Lower leg skin (tissue), 4 donors: ENCODE measurements around the gene R3HDM2. TPM values are rescaled to one million over a fixed set of nuclear protein-coding genes. Genes with fewer than 3 reads are reported as not detected.

Source experiments
- DNase-seq, 2 donors: peaks; one replicate each; pipeline ENCODE4 v3.0.0-alpha.2; 2019; ENCODE audit warnings: low spot score in 2 of 2
- H3K4me3 ChIP-seq: fragments of 200-600 bp; sonication (generic); 2 replicates; pipeline ENCODE4 v1.5.1; 2017; ENCODE audit warnings: mild to moderate bottlenecking, low read depth; ENCODE audit not compliant: poor library complexity, severe bottlenecking
- POLR2A ChIP-seq, 2 donors: fragments of 450-650 bp; IDR thresholded peaks; one replicate each; pipeline ENCODE4 v1.6.1; 2016 to 2017; ENCODE audit warnings: antibody characterized with exemption in 2 of 2, mild to moderate bottlenecking in 1 of 2, moderate library complexity in 1 of 2
- WGBS, 2 donors: methylation state at CpG; one replicate each; pipeline ENCODE4 v1.1.5; 2018; 5-methylcytosine and 5-hydroxymethylcytosine counted together
- intact Hi-C: fragments of 100-400 bp; cut with DNase I; formaldehyde crosslinking; loops from one replicate; pipeline ENCODE4 v1.15.0; 2023; ENCODE audit warnings: low total_unique reads
- total RNA-seq, 4 donors: library from RNA; depleted of rRNA; stranded (reverse); fragments of >200 nt; gene quantifications; one replicate each; pipeline ENCODE4 v1.1.0, GENCODE V29; 2016
- TF ChIP-seq, protein P1 (sequence below), 3 donors: fragments of 450-650 bp; IDR thresholded peaks; one replicate each; pipeline ENCODE4 v1.5.1; 2016; ENCODE audit warnings: antibody characterized with exemption in 3 of 3, mild to moderate bottlenecking in 3 of 3, moderate library complexity in 2 of 3

R3HDM2 gene
- total RNA-seq, 4 donors from 2014 or later: 37.2 to 64.6 (median 54.3) TPM

DNA sequence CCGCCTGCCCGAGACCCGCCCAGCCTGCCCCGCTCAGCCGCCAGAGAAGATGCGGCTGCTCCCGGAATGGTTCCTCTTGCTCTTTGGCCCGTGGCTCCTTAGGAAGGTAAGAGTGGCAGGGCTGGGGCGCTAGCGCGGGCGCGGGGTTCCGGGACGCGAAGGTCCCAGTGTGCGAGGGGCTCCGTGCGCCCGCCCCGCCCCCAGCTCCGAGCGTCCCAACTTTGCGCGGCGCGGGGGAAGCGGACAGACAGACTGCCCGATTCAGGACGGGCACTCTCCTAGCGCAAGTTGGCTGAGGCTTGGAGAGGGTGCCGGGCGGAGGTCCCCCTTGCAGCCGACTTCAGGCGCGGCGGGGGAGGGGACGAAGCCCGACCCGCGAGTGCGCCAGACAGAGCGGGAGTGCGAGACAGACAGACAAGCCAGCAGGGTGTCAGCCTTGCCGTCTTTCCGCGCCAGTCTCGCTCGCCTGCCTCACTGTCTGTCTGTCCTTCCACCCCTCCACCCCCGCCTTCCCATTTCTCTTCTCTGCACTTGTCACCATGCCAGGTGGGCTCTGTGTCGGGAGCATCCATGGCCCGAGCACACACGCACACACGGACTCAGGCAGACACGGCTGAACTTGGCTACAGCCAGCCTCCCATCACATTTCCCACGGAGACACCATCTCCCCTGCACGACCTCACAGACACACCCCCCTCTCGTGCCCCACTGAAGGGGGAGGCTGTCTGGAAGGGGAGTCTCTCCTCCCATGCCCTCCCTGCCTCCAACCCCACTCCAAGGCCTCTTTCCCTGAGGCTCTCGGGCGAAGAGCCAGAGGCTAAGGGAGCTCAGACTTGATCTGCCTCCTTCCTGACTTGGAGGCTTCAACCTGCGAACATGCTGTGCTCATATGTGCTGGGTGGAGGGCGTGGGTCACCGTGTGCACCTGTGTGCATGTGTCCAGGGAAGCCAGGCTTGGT lies 213.6 kb downstream of the R3HDM2 start:
- peak overlapping the region; percentile 31 for H3K4me3 ChIP-seq
- TF ChIP-seq, protein P1, sequence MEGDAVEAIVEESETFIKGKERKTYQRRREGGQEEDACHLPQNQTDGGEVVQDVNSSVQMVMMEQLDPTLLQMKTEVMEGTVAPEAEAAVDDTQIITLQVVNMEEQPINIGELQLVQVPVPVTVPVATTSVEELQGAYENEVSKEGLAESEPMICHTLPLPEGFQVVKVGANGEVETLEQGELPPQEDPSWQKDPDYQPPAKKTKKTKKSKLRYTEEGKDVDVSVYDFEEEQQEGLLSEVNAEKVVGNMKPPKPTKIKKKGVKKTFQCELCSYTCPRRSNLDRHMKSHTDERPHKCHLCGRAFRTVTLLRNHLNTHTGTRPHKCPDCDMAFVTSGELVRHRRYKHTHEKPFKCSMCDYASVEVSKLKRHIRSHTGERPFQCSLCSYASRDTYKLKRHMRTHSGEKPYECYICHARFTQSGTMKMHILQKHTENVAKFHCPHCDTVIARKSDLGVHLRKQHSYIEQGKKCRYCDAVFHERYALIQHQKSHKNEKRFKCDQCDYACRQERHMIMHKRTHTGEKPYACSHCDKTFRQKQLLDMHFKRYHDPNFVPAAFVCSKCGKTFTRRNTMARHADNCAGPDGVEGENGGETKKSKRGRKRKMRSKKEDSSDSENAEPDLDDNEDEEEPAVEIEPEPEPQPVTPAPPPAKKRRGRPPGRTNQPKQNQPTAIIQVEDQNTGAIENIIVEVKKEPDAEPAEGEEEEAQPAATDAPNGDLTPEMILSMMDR (IDR thresholded peaks at IDR 0.05): no peak
- WGBS, 2 donors: 6 to 7% methylated on average over 32 to 35 of the region's 63 CpGs
- no peak for DNase-seq
- intact Hi-C loops: no loop called here

DNA sequence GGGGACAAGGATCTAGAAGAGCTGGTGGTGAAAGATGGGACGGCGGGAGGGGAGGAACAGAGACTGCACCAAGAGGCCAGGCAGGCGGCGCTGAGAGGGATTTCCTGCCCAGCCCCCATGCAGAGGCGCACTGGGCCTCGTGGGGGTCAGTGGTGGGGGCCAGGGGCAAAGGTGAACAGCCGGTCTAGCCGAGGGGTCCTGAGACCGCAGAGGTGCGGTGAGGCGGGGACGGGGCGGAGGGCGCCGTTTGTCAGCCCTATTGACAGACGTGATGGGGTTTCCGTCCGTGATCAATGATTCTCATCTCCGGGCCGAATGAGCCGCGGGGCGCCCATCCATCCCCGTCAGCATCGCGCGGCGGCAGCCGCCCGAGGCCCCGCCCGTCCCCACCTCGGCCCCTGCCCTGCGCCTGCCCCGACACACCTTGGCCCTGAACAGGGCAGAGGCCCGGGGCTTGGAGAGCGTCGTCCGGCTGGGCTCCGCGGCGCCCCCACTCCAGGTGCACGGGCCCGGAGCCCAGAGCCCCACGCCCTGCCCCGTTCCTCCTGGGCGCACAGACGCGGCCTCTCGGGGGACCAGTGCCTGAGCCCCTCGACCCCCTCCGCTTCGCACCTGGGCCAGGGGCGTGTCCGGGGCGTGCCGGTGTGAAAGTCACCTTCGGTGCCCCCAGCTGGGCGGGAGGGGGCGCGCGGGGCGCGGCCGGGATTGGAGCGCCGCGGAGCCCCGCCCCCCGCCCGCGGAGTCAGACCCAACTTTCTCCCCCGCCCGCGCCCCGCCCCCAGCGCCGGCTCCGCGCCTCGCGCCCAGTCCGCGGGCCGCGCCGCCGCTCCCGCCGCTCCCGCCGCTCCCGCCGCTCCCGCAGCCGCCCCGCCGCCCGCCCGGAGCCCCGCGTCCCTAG lies 214.6 kb downstream of the R3HDM2 start, which contains the start of gene NXPH4:
TSS of gene NXPH4 (plus strand) at position 781 of the 898 bp plus-strand sequence. CDS start 176 bp downstream, outside the sequence.
- no peak for DNase-seq
- WGBS, 2 donors: 1 to 8% methylated on average over 13 to 14 of the region's 102 CpGs
- TF ChIP-seq, protein P1 (IDR thresholded peaks at IDR 0.05): no peak
- H3K4me3 ChIP-seq: peak within 1 kb of the TSS; percentile 31
- intact Hi-C loops: no loop called here

DNA sequence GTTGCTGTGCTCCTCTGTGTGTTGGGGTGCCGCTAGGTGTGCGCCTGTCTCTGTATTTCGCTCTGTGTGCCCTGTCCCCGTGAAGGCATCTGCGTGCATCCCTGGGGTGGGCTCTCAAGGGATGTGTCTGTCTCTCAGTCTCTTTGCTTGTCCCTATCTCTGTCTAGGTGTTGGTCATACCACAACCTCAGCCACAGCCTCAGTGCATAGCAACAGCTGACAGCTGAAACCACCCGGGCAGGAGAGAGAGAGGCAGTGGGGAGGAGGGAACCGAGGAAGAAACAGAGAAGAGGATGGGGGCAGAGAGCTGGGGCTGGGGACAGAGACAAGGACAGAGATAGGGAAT lies 215.2 kb downstream of the R3HDM2 start:
- TF ChIP-seq POLR2A (IDR thresholded peaks at IDR 0.05): no peak
- TF ChIP-seq, protein P1 (IDR thresholded peaks at IDR 0.05): no peak
- intact Hi-C loops: loop anchor here (2.0 kb wide), 1 partner anchor 25 kb away; no protein-coding TSS in a partner anchor
- 8 to 12% methylated on average over 7 of the region's 7 CpGs for WGBS, 2 donors
- DNase-seq: no peak
- no peak overlapping the region for H3K4me3 ChIP-seq

DNA sequence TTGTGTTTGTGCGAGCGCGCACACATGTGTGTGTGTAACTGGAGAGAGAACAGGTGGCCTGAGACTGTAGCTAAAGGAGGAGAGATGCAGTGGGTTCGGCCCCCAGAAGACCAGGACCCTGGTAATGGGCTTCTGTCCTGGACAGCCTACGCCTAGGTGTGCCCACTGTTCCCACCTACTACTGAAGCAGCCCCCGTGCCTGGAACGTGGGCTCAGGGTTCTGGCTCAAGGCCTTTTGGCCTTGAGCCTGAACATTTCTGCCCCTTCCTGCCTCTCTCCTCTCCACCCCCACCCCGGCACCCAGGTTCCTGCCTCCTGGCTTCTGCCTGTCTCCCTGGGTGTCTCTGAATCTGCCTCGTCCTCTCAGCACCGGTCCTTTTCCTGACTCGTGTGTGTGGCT lies 215.8 kb downstream of the R3HDM2 start:
- no peak for DNase-seq
- no peak overlapping the region for H3K4me3 ChIP-seq
- 21 to 24% methylated on average over 11 of the region's 11 CpGs for WGBS, 2 donors
- intact Hi-C loops: loop anchor here (2.0 kb wide), 1 partner anchor 26 kb away; no protein-coding TSS in a partner anchor
- no peak for TF ChIP-seq POLR2A (IDR thresholded peaks at IDR 0.05)
- TF ChIP-seq, protein P1 (IDR thresholded peaks at IDR 0.05): no peak

DNA sequence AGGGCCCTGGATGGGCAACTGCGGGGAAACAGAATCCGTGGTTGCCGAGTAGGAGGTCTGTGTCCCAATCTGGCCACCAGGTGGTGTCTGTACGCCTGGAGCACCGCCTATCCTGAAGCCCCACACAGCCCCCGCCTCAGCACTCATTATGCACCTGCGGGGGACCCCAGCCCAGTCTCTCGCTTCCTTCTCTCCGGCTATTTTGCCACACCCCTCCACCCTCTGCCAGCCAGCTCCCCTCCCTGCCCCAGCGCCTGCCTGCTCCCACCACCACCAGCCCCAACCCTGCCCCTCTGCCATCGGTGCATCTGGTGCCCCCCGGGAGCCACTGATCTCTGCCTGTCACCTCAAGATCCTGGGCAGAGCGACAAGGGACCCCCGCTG lies 216.5 kb downstream of the R3HDM2 start:
- no peak for TF ChIP-seq POLR2A (IDR thresholded peaks at IDR 0.05)
- 2% methylated on average over 14 of the region's 14 CpGs for WGBS, 2 donors
- DNase-seq: peak in 1 of 2 donors; percentile 92
- H3K4me3 ChIP-seq: no peak overlapping the region
- intact Hi-C loops: loop anchor here (2.0 kb wide), 1 partner anchor 26 kb away; no protein-coding TSS in a partner anchor
